Keratinocyte (primary cell): ENCODE data around the gene SCARB1. TPM values are rescaled to one million over a fixed set of nuclear protein-coding genes. Genes with fewer than 3 reads are reported as not detected.

Experiments used
- DNase-seq: peaks from one replicate; pipeline ENCODE4 v3.0.0-alpha.2; 2011; ENCODE audit warnings: low read depth, missing footprints, low spot score
- FAIRE-seq: peaks from 2 replicates; lab custom pipeline; 2011; peaks lifted over from hg19 to GRCh38; lab: Jason Lieb, UNC
- H2AFZ ChIP-seq: 2 replicates; pipeline ENCODE4 v1.6.0; 2012; ENCODE audit warnings: low read length, control low read depth, inconsistent platforms; ENCODE audit not compliant: control insufficient read depth
- H3K27ac ChIP-seq: 2 replicates; pipeline ENCODE4 v1.5.1; 2011; ENCODE audit warnings: low read length; ENCODE audit not compliant: control insufficient read depth, insufficient read depth
- H3K27me3 ChIP-seq: 3 replicates; pipeline ENCODE4 v1.6.0; 2011; ENCODE audit warnings: low read length; ENCODE audit not compliant: control insufficient read depth, insufficient read depth; ENCODE audit errors: extremely low read depth
- H3K36me3 ChIP-seq, 2 experiments: 2 replicates in 1 of 2; 3 replicates in 1 of 2; pipeline ENCODE4 v1.5.1; 2011; ENCODE audit warnings: low read length in 2 of 2, mild to moderate bottlenecking in 1 of 2; ENCODE audit not compliant: control insufficient read depth in 2 of 2, insufficient read depth in 2 of 2; ENCODE audit errors: extremely low read depth in 1 of 2
- H3K4me1 ChIP-seq: 3 replicates; pipeline ENCODE4 v1.5.1; 2011; ENCODE audit warnings: low read length; ENCODE audit not compliant: control insufficient read depth, insufficient read depth; ENCODE audit errors: extremely low read depth
- H3K4me2 ChIP-seq: 3 replicates; pipeline ENCODE4 v1.6.0; 2011; ENCODE audit warnings: low read depth, low read length; ENCODE audit not compliant: control insufficient read depth, insufficient read depth; ENCODE audit errors: extremely low read depth
- H3K4me3 ChIP-seq, 3 experiments: fragments of 200-600 bp in 1 of 3; sonication (generic) in 1 of 3; 2 replicates in 2 of 3; 3 replicates in 1 of 3; pipeline ENCODE4 v1.5.1; 2011 to 2016; ENCODE audit warnings: low read length in 3 of 3, mild to moderate bottlenecking in 3 of 3, control low read depth in 2 of 3, inconsistent platforms in 1 of 3, low read depth in 1 of 3, mixed read lengths in 1 of 3, mixed run types in 1 of 3, moderate library complexity in 1 of 3; ENCODE audit not compliant: control insufficient read depth in 2 of 3, insufficient read depth in 2 of 3; ENCODE audit errors: extremely low read depth in 1 of 3
- H3K79me2 ChIP-seq: 2 replicates; pipeline ENCODE4 v1.6.0; 2012; ENCODE audit warnings: low read length; ENCODE audit not compliant: control insufficient read depth, insufficient read depth
- H3K9ac ChIP-seq: 3 replicates; pipeline ENCODE4 v1.6.0; 2011; ENCODE audit warnings: low read length; ENCODE audit not compliant: control insufficient read depth, insufficient read depth; ENCODE audit errors: extremely low read depth
- H3K9me1 ChIP-seq: 3 replicates; pipeline ENCODE4 v1.6.0; 2011; ENCODE audit warnings: low read length; ENCODE audit not compliant: control insufficient read depth, insufficient read depth; ENCODE audit errors: extremely low read depth
- H3K9me3 ChIP-seq: 2 replicates; pipeline ENCODE4 v1.5.1; 2012; ENCODE audit warnings: low read depth, low read length; ENCODE audit not compliant: control insufficient read depth
- H4K20me1 ChIP-seq: 3 replicates; pipeline ENCODE4 v1.6.0; 2011; ENCODE audit warnings: low read length; ENCODE audit not compliant: control insufficient read depth, insufficient read depth; ENCODE audit errors: extremely low read depth
- EZH2 ChIP-seq: IDR thresholded peaks from one replicate; pipeline ENCODE4 v1.6.1; 2012; ENCODE audit warnings: inconsistent platforms, mild to moderate bottlenecking, low read length, moderate library complexity
- dilution Hi-C: fragments of 300-500 bp; cut with MboI; formaldehyde crosslinking; loops from one replicate; pipeline ENCODE4 v1.7.0; 2020; ENCODE audit warnings: low sequenced_read_pairs; ENCODE audit not compliant: extremely low pct_ligation_motif_present
- polyA plus RNA-seq, 5 experiments: library from polyadenylated mRNA; depleted of rRNA in 3 of 5; stranded (reverse) in 3 of 5; stranded (forward) in 1 of 5; unstranded in 1 of 5; fragments of >200 nt; gene quantifications; 1 replicate in 1 of 5; 2 replicates in 3 of 5; 3 replicates in 1 of 5; pipeline versions ENCODE4 v1.2.1 to v1.2.3, GENCODE V29; 2011 to 2012; ENCODE audit warnings: missing spikeins in 2 of 5, low read depth in 1 of 5, low replicate concordance in 1 of 5
- TF ChIP-seq, protein P1 (sequence below), 3 experiments: IDR thresholded peaks in 1 of 3; conservative IDR thresholded peaks in 1 of 3; optimal IDR thresholded peaks in 1 of 3; 2 replicates in 2 of 3; 3 replicates in 1 of 3; pipeline versions ENCODE3 to v1.5.1; 2011; ENCODE audit warnings: low read length in 3 of 3, mild to moderate bottlenecking in 3 of 3, moderate library complexity in 2 of 3, control low read depth in 1 of 3, inconsistent platforms in 1 of 3; ENCODE audit not compliant: insufficient read depth in 2 of 3; ENCODE audit errors: extremely low read depth in 1 of 3

SCARB1 gene
- polyA plus RNA-seq, 1 donor (not counting 4 experiments of a cell fraction or from before 2014, with no cell fraction given): 40.9 TPM

DNA sequence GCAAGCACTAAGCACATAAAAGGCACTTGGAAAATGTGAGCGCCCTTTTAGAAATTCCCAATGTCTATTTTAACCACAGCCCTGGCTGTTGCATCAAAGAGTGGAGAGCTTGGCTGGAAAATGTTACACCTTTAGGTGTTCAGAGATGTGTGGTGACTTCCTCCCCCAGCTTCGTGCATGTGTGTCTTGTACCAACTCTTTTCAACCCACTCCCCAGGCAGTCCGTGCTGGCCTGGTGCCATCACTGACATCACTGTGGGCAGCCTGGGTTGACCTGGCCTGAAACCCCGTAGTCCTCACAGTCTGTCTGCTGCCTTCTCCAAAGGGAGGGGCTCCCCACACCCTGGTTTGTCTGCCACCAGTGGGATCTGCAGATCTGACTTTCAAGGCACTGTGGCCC is 101.8 kb downstream of the SCARB1 start:
- Histone ChIP-seq H3K9me1 (no peaks in the 10 kb centered on the region), H2AFZ (no peak overlapping the region), H3K4me2 (no peak overlapping the region), H3K9ac (no peak overlapping the region), H3K79me2 (no peaks in the 10 kb centered on the region), H3K36me3 (no peaks in the 10 kb centered on the region), H3K4me1 (no peaks in the 10 kb centered on the region), H3K9me3 (peaks cover 6% of the 10 kb centered on the region), H3K4me3 (no peak overlapping the region), H3K27me3 (peaks cover 41% of the 10 kb centered on the region), H3K27ac (no peak overlapping the region), H4K20me1 (no peaks in the 10 kb centered on the region)
- dilution Hi-C loops: no loop called here
- TF ChIP-seq EZH2: no peak
- TF ChIP-seq, protein P1, sequence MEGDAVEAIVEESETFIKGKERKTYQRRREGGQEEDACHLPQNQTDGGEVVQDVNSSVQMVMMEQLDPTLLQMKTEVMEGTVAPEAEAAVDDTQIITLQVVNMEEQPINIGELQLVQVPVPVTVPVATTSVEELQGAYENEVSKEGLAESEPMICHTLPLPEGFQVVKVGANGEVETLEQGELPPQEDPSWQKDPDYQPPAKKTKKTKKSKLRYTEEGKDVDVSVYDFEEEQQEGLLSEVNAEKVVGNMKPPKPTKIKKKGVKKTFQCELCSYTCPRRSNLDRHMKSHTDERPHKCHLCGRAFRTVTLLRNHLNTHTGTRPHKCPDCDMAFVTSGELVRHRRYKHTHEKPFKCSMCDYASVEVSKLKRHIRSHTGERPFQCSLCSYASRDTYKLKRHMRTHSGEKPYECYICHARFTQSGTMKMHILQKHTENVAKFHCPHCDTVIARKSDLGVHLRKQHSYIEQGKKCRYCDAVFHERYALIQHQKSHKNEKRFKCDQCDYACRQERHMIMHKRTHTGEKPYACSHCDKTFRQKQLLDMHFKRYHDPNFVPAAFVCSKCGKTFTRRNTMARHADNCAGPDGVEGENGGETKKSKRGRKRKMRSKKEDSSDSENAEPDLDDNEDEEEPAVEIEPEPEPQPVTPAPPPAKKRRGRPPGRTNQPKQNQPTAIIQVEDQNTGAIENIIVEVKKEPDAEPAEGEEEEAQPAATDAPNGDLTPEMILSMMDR (optimal IDR thresholded peaks at IDR 0.05 in 1 of 3, IDR thresholded peaks at IDR 0.05 in 1 of 3, conservative IDR thresholded peaks at IDR 0.05 in 1 of 3; ENCODE audit: extremely low read depth in 1 of 3, insufficient read depth in 2 of 3, low read length in 3 of 3): no peak
- DNase-seq (no peak), FAIRE-seq (no peak)

DNA sequence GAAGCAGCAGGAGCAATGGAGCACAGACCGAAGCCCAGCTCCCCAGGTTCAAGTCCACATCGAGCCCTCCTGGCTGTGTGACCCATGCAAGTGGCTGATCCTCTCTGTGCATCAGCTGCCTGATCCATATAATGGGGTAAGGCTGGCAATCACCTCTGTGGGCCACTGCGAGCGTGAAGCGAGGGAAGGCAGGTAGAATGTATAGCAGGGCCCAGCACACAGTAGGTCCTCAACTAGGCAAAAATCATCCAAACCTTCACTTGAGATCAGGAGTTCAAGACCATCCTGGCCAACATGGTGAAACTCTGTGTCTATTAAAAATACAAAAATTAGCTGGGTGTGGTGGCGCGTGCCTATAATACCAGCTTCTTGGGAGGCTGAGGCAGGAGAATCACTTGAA is 102.6 kb downstream of the SCARB1 start:
- Histone ChIP-seq H3K27me3 (peaks cover 41% of the 10 kb centered on the region), H3K4me3 (no peak overlapping the region)

More for the DNA sequence above, 102.6 kb downstream of the SCARB1 start:
- dilution Hi-C loops: no loop called here
- H4K20me1 ChIP-seq: no peaks in the 10 kb centered on the region
- no peak overlapping the region for H3K9ac ChIP-seq
- no peaks in the 10 kb centered on the region for H3K36me3 ChIP-seq
- H3K9me3 ChIP-seq: peaks cover 6% of the 10 kb centered on the region
- TF ChIP-seq EZH2: no peak
- TF ChIP-seq, protein P1 (optimal IDR thresholded peaks at IDR 0.05 in 1 of 3, IDR thresholded peaks at IDR 0.05 in 1 of 3, conservative IDR thresholded peaks at IDR 0.05 in 1 of 3; ENCODE audit: extremely low read depth in 1 of 3, insufficient read depth in 2 of 3, low read length in 3 of 3): no peak
- no peak for FAIRE-seq
- no peak for DNase-seq
- no peaks in the 10 kb centered on the region for H3K4me1 ChIP-seq
- no peak overlapping the region for H3K4me2 ChIP-seq
- no peak overlapping the region for H2AFZ ChIP-seq
- no peak overlapping the region for H3K27ac ChIP-seq
- H3K79me2 ChIP-seq: no peaks in the 10 kb centered on the region
- no peaks in the 10 kb centered on the region for H3K9me1 ChIP-seq
